HepG2 (cell line): ENCODE data around the gene SMAD2. TPM values are rescaled to one million over a fixed set of nuclear protein-coding genes. Genes with fewer than 3 reads are reported as not detected.

Experiments
- ARID2 ChIP-seq: sonication (generic); formaldehyde crosslinking; IDR thresholded peaks from 2 replicates; pipeline ENCODE4 v1.8.1; 2022; ENCODE audit warnings: mild to moderate bottlenecking, missing genetic modification reagents, borderline replicate concordance
- ATRX ChIP-seq: sonication (generic); formaldehyde crosslinking; IDR thresholded peaks from 2 replicates; pipeline ENCODE4 v1.4.0; 2020; ENCODE audit warnings: missing genetic modification reagents, borderline replicate concordance
- DRAP1 ChIP-seq: IDR thresholded peaks from 2 replicates; pipeline ENCODE4 v1.6.1; 2016; ENCODE audit warnings: missing genetic modification reagents, missing compliant biosample characterization
- MLLT10 ChIP-seq: sonication (generic); formaldehyde crosslinking; IDR thresholded peaks from 2 replicates; pipeline ENCODE4 v1.4.0; 2020; ENCODE audit warnings: missing genetic modification reagents
- MXI1 ChIP-seq: IDR thresholded peaks from 3 replicates; pipeline ENCODE4 v1.6.1; 2012; ENCODE audit warnings: low read depth, low read length, inconsistent platforms, borderline replicate concordance
- MYC ChIP-seq: sonication (generic); formaldehyde crosslinking; IDR thresholded peaks from 2 replicates; pipeline ENCODE4 v1.9.0; 2021; ENCODE audit warnings: missing genetic modification reagents, borderline replicate concordance
- PLSCR1 ChIP-seq: sonication (generic); formaldehyde crosslinking; IDR thresholded peaks from 2 replicates; pipeline ENCODE4 v1.5.0; 2020; ENCODE audit warnings: missing genetic modification reagents, mild to moderate bottlenecking, borderline replicate concordance
- RAD21 ChIP-seq: fragments of 450-650 bp; formaldehyde crosslinking; IDR thresholded peaks from 2 replicates; pipeline ENCODE4 v1.5.0; 2020; ENCODE audit warnings: mild to moderate bottlenecking
- SALL1 ChIP-seq: sonication (generic); formaldehyde crosslinking; IDR thresholded peaks from 2 replicates; pipeline ENCODE4 v1.8.0; 2022; ENCODE audit warnings: mild to moderate bottlenecking, missing genetic modification reagents
- ZBTB7A ChIP-seq: sonication (generic); formaldehyde crosslinking; IDR thresholded peaks from 2 replicates; pipeline ENCODE4 v1.8.0; 2022; ENCODE audit warnings: mild to moderate bottlenecking, missing genetic modification reagents
- ZNF33A ChIP-seq: sonication (generic); formaldehyde crosslinking; IDR thresholded peaks from 2 replicates; pipeline ENCODE4 v1.5.1; 2020; ENCODE audit warnings: missing genetic modification reagents, mild to moderate bottlenecking, moderate library complexity, borderline replicate concordance
- ZNF407 ChIP-seq: sonication (generic); formaldehyde crosslinking; IDR thresholded peaks from one replicate; pipeline ENCODE4 v1.5.1; 2020; ENCODE audit warnings: mild to moderate bottlenecking, missing genetic modification reagents; ENCODE audit errors: not compliant biosample characterization
- ZNF615 ChIP-seq: sonication (generic); formaldehyde crosslinking; IDR thresholded peaks from 2 replicates; pipeline ENCODE4 v1.5.0; 2020; ENCODE audit warnings: mild to moderate bottlenecking, missing genetic modification reagents, borderline replicate concordance
- ZSCAN12 ChIP-seq: sonication (generic); formaldehyde crosslinking; IDR thresholded peaks from 2 replicates; pipeline ENCODE4 v1.9.0; 2021; ENCODE audit warnings: mild to moderate bottlenecking, missing genetic modification reagents
- ZSCAN29 ChIP-seq: sonication (generic); formaldehyde crosslinking; conservative IDR thresholded peaks from 2 replicates; pipeline ENCODE4 v1.4.0; 2020; ENCODE audit warnings: mild to moderate bottlenecking, missing genetic modification reagents
- polyA plus RNA-seq, 8 experiments: library from polyadenylated mRNA; depleted of rRNA in 3 of 8; stranded (reverse) in 7 of 8; unstranded in 1 of 8; fragments of >200 nt; fragmentation: Illumina TruSeq in 4 of 8; extraction: Trizol in 4 of 8; gene quantifications; 2 replicates each; pipeline versions ENCODE4 v1.2.1 to v1.2.3, GENCODE V29; 2011 to 2016; ENCODE audit warnings: low read depth in 4 of 8, missing spikeins in 1 of 8, mixed read lengths in 1 of 8; ENCODE audit not compliant: insufficient read depth in 1 of 8
- total RNA-seq, 5 experiments: library from RNA; depleted of rRNA; stranded (reverse); fragments of >200 nt; fragmentation: Illumina TruSeq; extraction: Trizol; gene quantifications; 2 replicates each; pipeline ENCODE4 v1.2.3, GENCODE V29; 2016; ENCODE audit warnings: low read depth in 1 of 5
- TF ChIP-seq, protein P1 (sequence below): sonication (generic); formaldehyde crosslinking; IDR thresholded peaks from 2 replicates; pipeline ENCODE4 v1.4.0; 2020; ENCODE audit warnings: missing genetic modification reagents

The SMAD2 gene
- total and polyA plus RNA-seq, 2 of the 13 experiments (the other 11 are each of a cell fraction or from before 2014, with no cell fraction given), result 40.2 to 96.2 TPM

GRCh38 chr18:47930931-47931717 is 665 bp upstream of the SMAD2 start (continued):
- TF ChIP-seq ZSCAN29 (no peak), MYC (CRISPR knock-in tag) (peak; percentile 96), MLLT10 (CRISPR knock-in tag) (no peak), ATRX (CRISPR knock-in tag) (no peak), ZBTB7A (CRISPR knock-in tag) (peak; percentile 89), SALL1 (CRISPR knock-in tag) (peak; percentile 95), ZSCAN12 (CRISPR knock-in tag) (peak; percentile 97), MXI1 (peak; percentile 50; the same call in 1 of the 3 replicates), DRAP1 (CRISPR knock-in tag) (peak; percentile 68), ZNF407 (CRISPR knock-in tag) (peak; percentile 89), PLSCR1 (CRISPR knock-in tag) (peak; percentile 83; the same call in 1 of the 2 replicates), ZNF33A (CRISPR knock-in tag) (no peak), RAD21 (CRISPR knock-in tag) (peak; percentile 43), ARID2 (CRISPR knock-in tag) (0 out of 2 replicates have a peak, but pooled peaks have one; percentile 58), ZNF615 (no peak)
- TF ChIP-seq, protein P1, sequence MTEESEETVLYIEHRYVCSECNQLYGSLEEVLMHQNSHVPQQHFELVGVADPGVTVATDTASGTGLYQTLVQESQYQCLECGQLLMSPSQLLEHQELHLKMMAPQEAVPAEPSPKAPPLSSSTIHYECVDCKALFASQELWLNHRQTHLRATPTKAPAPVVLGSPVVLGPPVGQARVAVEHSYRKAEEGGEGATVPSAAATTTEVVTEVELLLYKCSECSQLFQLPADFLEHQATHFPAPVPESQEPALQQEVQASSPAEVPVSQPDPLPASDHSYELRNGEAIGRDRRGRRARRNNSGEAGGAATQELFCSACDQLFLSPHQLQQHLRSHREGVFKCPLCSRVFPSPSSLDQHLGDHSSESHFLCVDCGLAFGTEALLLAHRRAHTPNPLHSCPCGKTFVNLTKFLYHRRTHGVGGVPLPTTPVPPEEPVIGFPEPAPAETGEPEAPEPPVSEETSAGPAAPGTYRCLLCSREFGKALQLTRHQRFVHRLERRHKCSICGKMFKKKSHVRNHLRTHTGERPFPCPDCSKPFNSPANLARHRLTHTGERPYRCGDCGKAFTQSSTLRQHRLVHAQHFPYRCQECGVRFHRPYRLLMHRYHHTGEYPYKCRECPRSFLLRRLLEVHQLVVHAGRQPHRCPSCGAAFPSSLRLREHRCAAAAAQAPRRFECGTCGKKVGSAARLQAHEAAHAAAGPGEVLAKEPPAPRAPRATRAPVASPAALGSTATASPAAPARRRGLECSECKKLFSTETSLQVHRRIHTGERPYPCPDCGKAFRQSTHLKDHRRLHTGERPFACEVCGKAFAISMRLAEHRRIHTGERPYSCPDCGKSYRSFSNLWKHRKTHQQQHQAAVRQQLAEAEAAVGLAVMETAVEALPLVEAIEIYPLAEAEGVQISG, result peak; percentile 69; the same call in 1 of the 2 replicates
